PC-9 (cell line): ENCODE data around the gene CBLL1. TPM values are rescaled to one million over a fixed set of nuclear protein-coding genes. Genes with fewer than 3 reads are reported as not detected.

Experiments used
- BruUV-seq: library from RNA; stranded (reverse); fragments of 400-500 nt; replicated peaks from 2 replicates; lab custom pipeline; 2021; lab: Mats Ljungman, UMichigan
- CTCF ChIA-PET: fragments of 300-600 bp; sonication (Branson Sonifier 250); formaldehyde crosslinking; loops from one replicate; lab custom pipeline; 2022; ENCODE audit warnings: antibody characterized with exemption; lab: Charles Lee
- POLR2A ChIA-PET: fragments of 300-600 bp; sonication (Branson Sonifier 250); formaldehyde crosslinking; loops from one replicate; lab custom pipeline; 2022; ENCODE audit warnings: antibody characterized with exemption; ENCODE audit not compliant: unreplicated experiment; lab: Charles Lee
- DNase-seq, 2 experiments: peaks; one replicate each; pipeline versions ENCODE4 v3.0.0 to v3.0.0-alpha.2; 2015 to 2022; ENCODE audit warnings: mixed read lengths in 1 of 2
- H2AFZ ChIP-seq: fragments of 200-600 bp; sonication (generic); 2 replicates; pipeline ENCODE4 v1.8.1; 2017; ENCODE audit warnings: antibody characterized with exemption
- H3F3A ChIP-seq: fragments of 200-600 bp; sonication (generic); 2 replicates; pipeline ENCODE4 v1.8.1; 2017; ENCODE audit warnings: antibody characterized with exemption, mild to moderate bottlenecking, low read depth; ENCODE audit not compliant: insufficient read depth
- H3K27ac ChIP-seq: fragments of 200-600 bp; sonication (generic); 2 replicates; pipeline ENCODE4 v1.6.1; 2016; ENCODE audit warnings: mixed run types
- H3K27me3 ChIP-seq: fragments of 200-600 bp; sonication (generic); 2 replicates; pipeline ENCODE4 v1.6.1; 2016; ENCODE audit warnings: low read depth, mixed run types; ENCODE audit not compliant: insufficient read depth
- H3K36me3 ChIP-seq: fragments of 200-600 bp; sonication (generic); 2 replicates; pipeline ENCODE4 v1.6.1; 2016; ENCODE audit warnings: low read depth, mixed run types
- H3K4me1 ChIP-seq: fragments of 200-600 bp; sonication (generic); replicated peaks from 2 replicates; pipeline ENCODE4 v1.6.1; 2016; ENCODE audit warnings: mixed run types; ENCODE audit not compliant: insufficient read depth
- H3K4me2 ChIP-seq: fragments of 200-600 bp; sonication (generic); 2 replicates; pipeline ENCODE4 v1.6.1; 2017; ENCODE audit warnings: mixed run types
- H3K4me3 ChIP-seq: fragments of 200-600 bp; sonication (generic); 2 replicates; pipeline ENCODE4 v1.6.1; 2016; ENCODE audit warnings: mixed run types
- H3K79me2 ChIP-seq: fragments of 200-600 bp; sonication (generic); 2 replicates; pipeline ENCODE4 v1.6.1; 2017; ENCODE audit warnings: low read depth, mixed run types
- H3K9me2 ChIP-seq: fragments of 200-600 bp; sonication (generic); 2 replicates; pipeline ENCODE4 v1.8.1; 2017; ENCODE audit warnings: mild to moderate bottlenecking; ENCODE audit not compliant: insufficient read depth
- H3K9me3 ChIP-seq: fragments of 200-600 bp; sonication (generic); 2 replicates; pipeline ENCODE4 v1.8.1; 2016; ENCODE audit warnings: low read depth; ENCODE audit not compliant: insufficient read depth
- H4K20me1 ChIP-seq: fragments of 200-600 bp; sonication (generic); 2 replicates; pipeline ENCODE4 v1.8.1; 2017; ENCODE audit not compliant: insufficient read depth
- EZH2 ChIP-seq: fragments of 200-600 bp; sonication (generic); IDR thresholded peaks from 2 replicates; pipeline ENCODE4 v1.8.0; 2017; ENCODE audit warnings: antibody characterized with exemption, low read depth
- intact Hi-C: fragments of 100-400 bp; cut with micrococcal nuclease; formaldehyde crosslinking; loops from one replicate; pipeline ENCODE4 v1.10.0; 2022; ENCODE audit not compliant: unreplicated experiment
- total RNA-seq: library from RNA; stranded (reverse); gene quantifications from 2 replicates; pipeline ENCODE4 v1.2.3, GENCODE V29; 2021
- TF ChIP-seq, protein P1 (sequence below): fragments of 200-600 bp; sonication (generic); conservative IDR thresholded peaks from 2 replicates; pipeline ENCODE4 v1.6.1; 2017; ENCODE audit warnings: mixed run types, antibody characterized with exemption, mild to moderate bottlenecking, moderate library complexity

Gene CBLL1
- total RNA-seq, 1 experiment from 2014 or later = 31.3 TPM

DNA sequence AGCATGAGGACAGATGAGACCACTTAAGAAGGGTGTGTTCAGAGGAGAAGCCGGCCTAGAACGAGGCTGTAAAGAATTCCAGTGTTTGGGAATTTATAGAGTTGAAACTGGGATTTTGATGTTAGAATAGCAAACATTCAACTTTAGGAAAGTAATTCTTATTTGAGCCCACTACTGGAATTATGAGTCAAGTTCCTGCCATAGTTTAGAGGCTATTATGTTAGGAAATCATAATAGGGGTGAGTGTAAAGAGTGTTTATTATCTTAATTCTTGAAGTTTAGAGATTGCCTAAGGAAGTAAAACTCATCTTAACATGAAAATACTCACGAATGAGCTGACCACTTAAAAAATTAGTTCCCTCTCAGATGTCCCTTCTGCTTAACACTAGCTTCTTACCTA lies 2.1 kb downstream of the CBLL1 start:
- Histone ChIP-seq H3K4me1 (peaks cover 24% of the 10 kb centered on the region), H4K20me1 (peaks cover 37% of the 10 kb centered on the region), H3K9me3 (no peaks in the 10 kb centered on the region), H2AFZ (no peak overlapping the region), H3K27me3 (no peaks in the 10 kb centered on the region), H3K27ac (no peak overlapping the region), H3K4me3 (no peak overlapping the region), H3K36me3 (peaks cover 25% of the 10 kb centered on the region), H3K79me2 (peaks cover 51% of the 10 kb centered on the region), H3K4me2 (peak overlapping the region; percentile 100), H3K9me2 (no peaks in the 10 kb centered on the region), H3F3A (peaks cover 12% of the 10 kb centered on the region; the same call in 1 of the 2 replicates)
- no TSS peak for BruUV-seq
- ChIA-PET POLR2A (interaction anchor here (0.7 kb wide), 1 partner anchor 146 kb away, joined by 3 read pairs; no protein-coding TSS in a partner anchor), CTCF (interaction anchor here (0.6 kb wide), 1 partner anchor 399 kb away, joined by 3 read pairs; no protein-coding TSS in a partner anchor)
- intact Hi-C loops = loop anchor here (10.0 kb wide), 1 partner anchor 749 kb away; no protein-coding TSS in a partner anchor
- DNase-seq = no peak
- TF ChIP-seq, protein P1, sequence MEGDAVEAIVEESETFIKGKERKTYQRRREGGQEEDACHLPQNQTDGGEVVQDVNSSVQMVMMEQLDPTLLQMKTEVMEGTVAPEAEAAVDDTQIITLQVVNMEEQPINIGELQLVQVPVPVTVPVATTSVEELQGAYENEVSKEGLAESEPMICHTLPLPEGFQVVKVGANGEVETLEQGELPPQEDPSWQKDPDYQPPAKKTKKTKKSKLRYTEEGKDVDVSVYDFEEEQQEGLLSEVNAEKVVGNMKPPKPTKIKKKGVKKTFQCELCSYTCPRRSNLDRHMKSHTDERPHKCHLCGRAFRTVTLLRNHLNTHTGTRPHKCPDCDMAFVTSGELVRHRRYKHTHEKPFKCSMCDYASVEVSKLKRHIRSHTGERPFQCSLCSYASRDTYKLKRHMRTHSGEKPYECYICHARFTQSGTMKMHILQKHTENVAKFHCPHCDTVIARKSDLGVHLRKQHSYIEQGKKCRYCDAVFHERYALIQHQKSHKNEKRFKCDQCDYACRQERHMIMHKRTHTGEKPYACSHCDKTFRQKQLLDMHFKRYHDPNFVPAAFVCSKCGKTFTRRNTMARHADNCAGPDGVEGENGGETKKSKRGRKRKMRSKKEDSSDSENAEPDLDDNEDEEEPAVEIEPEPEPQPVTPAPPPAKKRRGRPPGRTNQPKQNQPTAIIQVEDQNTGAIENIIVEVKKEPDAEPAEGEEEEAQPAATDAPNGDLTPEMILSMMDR = no peak
- no peak for TF ChIP-seq EZH2

- peaks cover 50% of the 10 kb centered on the region for H3K36me3 ChIP-seq
- peaks cover 29% of the 10 kb centered on the region for H3K79me2 ChIP-seq
Observed at GRCh38 chr7:107751113-107751512, 7.2 kb downstream of the CBLL1 start.

GRCh38 chr7:107754642-107755041 lies 10.7 kb downstream of the CBLL1 start:
- H3K4me2 ChIP-seq = no peak overlapping the region
- H3K4me1 ChIP-seq = no peaks in the 10 kb centered on the region
- ChIA-PET POLR2A (no interaction called here), CTCF (no interaction called here)
- H3F3A ChIP-seq = peaks cover 5% of the 10 kb centered on the region; the same call in 1 of the 2 replicates
- no peaks in the 10 kb centered on the region for H3K9me2 ChIP-seq
- H3K79me2 ChIP-seq = no peaks in the 10 kb centered on the region
- intact Hi-C loops = no loop called here
- H3K4me3 ChIP-seq = no peak overlapping the region
- 0 out of 2 replicates have a peak, but pooled peaks cover 9% of the 10 kb centered on the region for H4K20me1 ChIP-seq
- H2AFZ ChIP-seq = no peak overlapping the region
- H3K9me3 ChIP-seq = no peaks in the 10 kb centered on the region
- H3K36me3 ChIP-seq = peaks cover 37% of the 10 kb centered on the region
- TF ChIP-seq EZH2 = no peak
- H3K27ac ChIP-seq = no peak overlapping the region
- no peak for DNase-seq
- no peaks in the 10 kb centered on the region for H3K27me3 ChIP-seq
- BruUV-seq = no TSS peak

More at GRCh38 chr7:107751113-107751512, 7.2 kb downstream of the CBLL1 start:
- H3K9me2 ChIP-seq = no peaks in the 10 kb centered on the region
- peaks cover 3% of the 10 kb centered on the region for H3K4me1 ChIP-seq
- no peaks in the 10 kb centered on the region for H3F3A ChIP-seq
- H3K27ac ChIP-seq = no peak overlapping the region
- no peak overlapping the region for H2AFZ ChIP-seq
- DNase-seq = no peak
- TF ChIP-seq EZH2 = no peak
- TF ChIP-seq, protein P1 = no peak
- H3K9me3 ChIP-seq = no peaks in the 10 kb centered on the region
- BruUV-seq = no TSS peak
- ChIA-PET POLR2A (no interaction called here), CTCF (no interaction called here)
- H4K20me1 ChIP-seq = peaks cover 36% of the 10 kb centered on the region
- H3K27me3 ChIP-seq = no peaks in the 10 kb centered on the region
- H3K4me2 ChIP-seq = no peak overlapping the region
- no peak overlapping the region for H3K4me3 ChIP-seq
- intact Hi-C loops = no loop called here

DNA sequence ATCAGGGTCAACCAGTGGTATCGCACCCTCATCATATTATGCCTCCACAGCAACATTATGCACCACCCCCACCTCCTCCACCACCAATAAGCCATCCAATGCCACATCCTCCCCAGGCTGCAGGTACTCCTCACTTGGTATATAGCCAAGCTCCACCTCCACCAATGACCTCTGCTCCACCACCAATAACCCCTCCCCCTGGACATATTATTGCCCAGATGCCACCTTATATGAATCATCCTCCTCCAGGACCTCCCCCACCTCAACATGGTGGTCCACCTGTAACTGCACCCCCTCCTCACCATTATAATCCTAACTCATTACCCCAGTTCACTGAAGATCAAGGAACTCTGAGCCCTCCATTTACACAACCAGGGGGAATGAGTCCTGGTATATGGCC lies 14.7 kb downstream of the CBLL1 start:
- no peak overlapping the region for H3K27ac ChIP-seq
- H3K4me1 ChIP-seq = no peaks in the 10 kb centered on the region
- BruUV-seq = TSS peak; percentile 14
- H3K4me2 ChIP-seq = no peak overlapping the region
- peaks cover 5% of the 10 kb centered on the region; the same call in 1 of the 2 replicates for H3F3A ChIP-seq
- H2AFZ ChIP-seq = no peak overlapping the region
- no peak for TF ChIP-seq EZH2
- TF ChIP-seq, protein P1 = no peak
- no peaks in the 10 kb centered on the region for H3K79me2 ChIP-seq
- ChIA-PET CTCF (no interaction called here), POLR2A (no interaction called here)
- 0 out of 2 replicates have a peak, but pooled peaks cover 6% of the 10 kb centered on the region for H4K20me1 ChIP-seq
- H3K4me3 ChIP-seq = no peak overlapping the region
- no peaks in the 10 kb centered on the region for H3K9me3 ChIP-seq
- intact Hi-C loops = no loop called here
- H3K36me3 ChIP-seq = peaks cover 23% of the 10 kb centered on the region
- H3K27me3 ChIP-seq = no peaks in the 10 kb centered on the region
- DNase-seq = no peak
- 0 out of 2 replicates have a peak, but pooled peaks cover under 1% of the 10 kb centered on the region for H3K9me2 ChIP-seq
